ENCODE data around the gene GSX2. TPM values are rescaled to one million over a fixed set of nuclear protein-coding genes. Genes with fewer than 3 reads are reported as not detected.

Gene GSX2
- polyA plus RNA-seq, 2 of the 4 experiments (the other 2 are of a cell fraction), result not detected

GRCh38 chr4:54063737-54064316, 36.1 kb upstream of the GSX2 start:
- H3K27ac ChIP-seq, result peak overlapping the region; percentile 86 to 98
- H3K9me3 ChIP-seq, result no peaks in the 10 kb centered on the region
- peak; percentile 4 to 22 for DNase-seq (ENCODE audit: low read depth in 1 of 2, low spot score in 1 of 2)
- FAIRE-seq, result no peak
- H3K4me3 ChIP-seq, result peak overlapping the region; percentile 84
- H3K4me1 ChIP-seq, result peaks cover 29% of the 10 kb centered on the region
- no peak for TF ChIP-seq NR3C1 (IDR thresholded peaks at IDR 0.05)
- TF ChIP-seq MAFK (IDR thresholded peaks at IDR 0.05; ENCODE audit: partially characterized antibody), result no peak
- no peak for TF ChIP-seq ELK1 (IDR thresholded peaks at IDR 0.05; ENCODE audit: low read depth, low read length)
- no peak for TF ChIP-seq RFX5 (IDR thresholded peaks at IDR 0.05)
- whole genome bisulfite sequencing (ENCODE audit: missing lambda C conversion rate), result 3% methylated on average over 19 of the region's 38 CpGs
- CTCF ChIA-PET, result no interaction called here
- peak; percentile 55 to 66 for ATAC-seq
- POLR2A ChIA-PET, result no interaction called here
- H3K4me2 ChIP-seq, result peak overlapping the region; percentile 96

- Histone ChIP-seq H3K9me3 (no peaks in the 10 kb centered on the region), H3K4me3 (peak within 1 kb of the TSS; percentile 84), H3K4me2 (peak within 1 kb of the TSS; percentile 99), H3K4me1 (peaks cover 29% of the 10 kb centered on the region), H3K27ac (peak within 1 kb of the TSS; percentile 86 to 98)
- CTCF ChIA-PET, result interaction anchor here (2.2 kb wide), 1 partner anchor 154 kb away, joined by 6 read pairs; no protein-coding TSS in a partner anchor
- WGBS (ENCODE audit: missing lambda C conversion rate), result 0% methylated on average over 8 of the region's 87 CpGs
- POLR2A ChIA-PET, result no interaction called here
- DNase-seq (ENCODE audit: low read depth in 1 of 2, low spot score in 1 of 2) (peak; percentile 63 to 90), ATAC-seq (peak; percentile 93 to 96), FAIRE-seq (no peak)
- no peak for TF ChIP-seq HOXB13 (CRISPR knock-in tag; IDR thresholded peaks at IDR 0.05; ENCODE audit: low read depth)
- 0 out of 2 replicates have a peak, but pooled peaks have one; percentile 26 for TF ChIP-seq NPAS2 (CRISPR knock-in tag; IDR thresholded peaks at IDR 0.05; ENCODE audit: borderline replicate concordance)
- peak; percentile 31; the same call in 1 of the 2 replicates for TF ChIP-seq KDM5A (IDR thresholded peaks at IDR 0.05)
- peak in 1 of 2 experiments; percentile 7; a peak in 1 of 5 replicates for TF ChIP-seq RAD21 (conservative IDR thresholded peaks at IDR 0.05 in 1 of 2, IDR thresholded peaks at IDR 0.05 in 1 of 2)
- peak; percentile 59 for TF ChIP-seq REST (IDR thresholded peaks at IDR 0.05)
- TF ChIP-seq BHLHE40 (IDR thresholded peaks at IDR 0.05; ENCODE audit: low read depth, low read length), result no peak
- no peak for TF ChIP-seq PBX3 (IDR thresholded peaks at IDR 0.05)
- TF ChIP-seq CBX8 (IDR thresholded peaks at IDR 0.05), result no peak
- TF ChIP-seq USF2 (IDR thresholded peaks at IDR 0.05), result no peak
- peak; percentile 66 for TF ChIP-seq POLR2A (IDR thresholded peaks at IDR 0.05; ENCODE audit: low read length)
- TF ChIP-seq CHD2 (IDR thresholded peaks at IDR 0.05; ENCODE audit: low read length, partially characterized antibody), result peak; percentile 81
- TF ChIP-seq ELK1 (IDR thresholded peaks at IDR 0.05; ENCODE audit: low read depth, low read length), result no peak
- peak; percentile 51; the same call in 1 of the 2 replicates for TF ChIP-seq PHF8 (IDR thresholded peaks at IDR 0.05; ENCODE audit: borderline replicate concordance, low read depth)
- TF ChIP-seq POLR2AphosphoS2 (conservative IDR thresholded peaks at IDR 0.05; ENCODE audit: low read length), result no peak
- TF ChIP-seq ESRRA (IDR thresholded peaks at IDR 0.05; ENCODE audit: borderline replicate concordance, low read length), result no peak
- TF ChIP-seq ZFP36 (IDR thresholded peaks at IDR 0.05; ENCODE audit: borderline replicate concordance, partially characterized antibody), result no peak
- 0 out of 2 replicates have a peak, but pooled peaks have one; percentile 24 for TF ChIP-seq RFX5 (IDR thresholded peaks at IDR 0.05)
- TF ChIP-seq SREBF2 (IDR thresholded peaks at IDR 0.05), result no peak
- no peak for TF ChIP-seq FOXS1 (CRISPR knock-in tag; IDR thresholded peaks at IDR 0.05)
- TF ChIP-seq TFCP2L1 (CRISPR knock-in tag; IDR thresholded peaks at IDR 0.05), result no peak
- no peak for TF ChIP-seq RARB (CRISPR knock-in tag; IDR thresholded peaks at IDR 0.05)
- peak; percentile 48; the same call in 1 of the 2 replicates for TF ChIP-seq MAX (IDR thresholded peaks at IDR 0.05)
- TF ChIP-seq JUN (IDR thresholded peaks at IDR 0.05), result peak in 1 of 2 experiments; percentile 19; a peak in 2 of 5 replicates
These were observed 35.4 kb upstream of the GSX2 start, which contains the start of gene CHIC2 for GRCh38 chr4:54064317-54065111. Gene CHIC2 (minus strand): TSS chr4:54064605. CDS start chr4:54064300, 305 bp downstream.

Data from A549 (cell line).